Trophoblast cell (in vitro differentiated cells and primary cell): ENCODE measurements around the gene ADCY9.

Source experiments
- DNase-seq, 2 donors: peaks; one replicate each; pipeline ENCODE4 v3.0.0-alpha.2; 2016
- H2AFZ ChIP-seq: 2 replicates; pipeline ENCODE4 v1.6.1; 2013; ENCODE audit warnings: low read length, moderate library complexity, mild to moderate bottlenecking; ENCODE audit not compliant: insufficient read depth, poor library complexity
- H2AK5ac ChIP-seq: 2 replicates; pipeline ENCODE4 v1.6.1; 2013; ENCODE audit warnings: mild to moderate bottlenecking, low read length
- H2BK120ac ChIP-seq: 2 replicates; pipeline ENCODE4 v1.6.1; 2013; ENCODE audit warnings: low read length, mild to moderate bottlenecking, moderate library complexity; ENCODE audit not compliant: insufficient read depth, poor library complexity
- H2BK12ac ChIP-seq: 2 replicates; pipeline ENCODE4 v1.6.1; 2013; ENCODE audit warnings: mild to moderate bottlenecking, low read length, moderate library complexity
- H2BK5ac ChIP-seq: 2 replicates; pipeline ENCODE4 v1.6.1; 2013; ENCODE audit warnings: low read length, low read depth, moderate library complexity, mild to moderate bottlenecking; ENCODE audit not compliant: poor library complexity
- H3K14ac ChIP-seq: 2 replicates; pipeline ENCODE4 v1.6.1; 2013; ENCODE audit warnings: mild to moderate bottlenecking, low read length
- H3K18ac ChIP-seq: 2 replicates; pipeline ENCODE4 v1.6.1; 2013; ENCODE audit warnings: mild to moderate bottlenecking, low read length
- H3K23ac ChIP-seq: 2 replicates; pipeline ENCODE4 v1.6.1; 2013; ENCODE audit warnings: low read length
- H3K27ac ChIP-seq: 2 replicates; pipeline ENCODE4 v1.5.1; 2013; ENCODE audit warnings: low read depth, mild to moderate bottlenecking, inconsistent platforms, low read length, moderate library complexity
- H3K27me3 ChIP-seq: 2 replicates; pipeline ENCODE4 v1.6.1; 2013; ENCODE audit warnings: inconsistent platforms, mild to moderate bottlenecking, low read length, moderate library complexity; ENCODE audit not compliant: insufficient read depth
- H3K36me3 ChIP-seq, 2 experiments: 1 replicate in 1 of 2; 2 replicates in 1 of 2; pipeline ENCODE4 v1.6.1; 2013; ENCODE audit warnings: low read length in 2 of 2, mild to moderate bottlenecking in 2 of 2, moderate library complexity in 1 of 2; ENCODE audit not compliant: insufficient read depth in 2 of 2, control insufficient read depth in 1 of 2
- H3K4ac ChIP-seq: 2 replicates; pipeline ENCODE4 v1.6.1; 2013; ENCODE audit warnings: low read depth, mild to moderate bottlenecking, low read length, moderate library complexity
- H3K4me1 ChIP-seq, 2 experiments: 1 replicate in 1 of 2; 2 replicates in 1 of 2; pipeline ENCODE4 v1.6.1; 2013; ENCODE audit warnings: low read length in 2 of 2, mild to moderate bottlenecking in 2 of 2, moderate library complexity in 1 of 2; ENCODE audit not compliant: insufficient read depth in 2 of 2, control insufficient read depth in 1 of 2
- H3K4me2 ChIP-seq: 2 replicates; pipeline ENCODE4 v1.6.1; 2013; ENCODE audit warnings: inconsistent platforms, mild to moderate bottlenecking, low read length, moderate library complexity
- H3K4me3 ChIP-seq: 2 replicates; pipeline ENCODE4 v1.5.1; 2013; ENCODE audit warnings: mild to moderate bottlenecking, low read depth, low read length, inconsistent platforms
- H3K79me1 ChIP-seq: one replicate; pipeline ENCODE4 v1.6.1; 2013; ENCODE audit warnings: low read length
- H3K79me2 ChIP-seq: 2 replicates; pipeline ENCODE4 v1.6.1; 2013; ENCODE audit warnings: low read length, mild to moderate bottlenecking; ENCODE audit not compliant: control insufficient read depth, insufficient read depth, poor library complexity
- H3K9ac ChIP-seq: 2 replicates; pipeline ENCODE4 v1.6.1; 2013; ENCODE audit warnings: mild to moderate bottlenecking, low read length
- H3K9me3 ChIP-seq: 2 replicates; pipeline ENCODE4 v1.6.1; 2013; ENCODE audit warnings: low read depth, mild to moderate bottlenecking, control low read depth, inconsistent platforms, low read length; ENCODE audit not compliant: insufficient read depth
- H4K12ac ChIP-seq: 2 replicates; pipeline ENCODE4 v1.6.1; 2013; ENCODE audit warnings: low read depth, mild to moderate bottlenecking, low read length, moderate library complexity
- H4K8ac ChIP-seq: 2 replicates; pipeline ENCODE4 v1.6.1; 2013; ENCODE audit warnings: low read depth, mild to moderate bottlenecking, low read length, moderate library complexity
- H4K91ac ChIP-seq: one replicate; pipeline ENCODE4 v1.6.1; 2013; ENCODE audit warnings: low read depth, mild to moderate bottlenecking, low read length, moderate library complexity
- WGBS: extraction: QIAGEN DNeasy Blood & Tissue Kit; methylation state at CpG from one replicate; pipeline ENCODE4 v1.1.7; 2013; ENCODE audit warnings: missing lambda C conversion rate; ENCODE audit not compliant: insufficient read length, insufficient coverage; ENCODE audit errors: extremely low coverage; 5-methylcytosine and 5-hydroxymethylcytosine counted together

Gene ADCY9

DNA sequence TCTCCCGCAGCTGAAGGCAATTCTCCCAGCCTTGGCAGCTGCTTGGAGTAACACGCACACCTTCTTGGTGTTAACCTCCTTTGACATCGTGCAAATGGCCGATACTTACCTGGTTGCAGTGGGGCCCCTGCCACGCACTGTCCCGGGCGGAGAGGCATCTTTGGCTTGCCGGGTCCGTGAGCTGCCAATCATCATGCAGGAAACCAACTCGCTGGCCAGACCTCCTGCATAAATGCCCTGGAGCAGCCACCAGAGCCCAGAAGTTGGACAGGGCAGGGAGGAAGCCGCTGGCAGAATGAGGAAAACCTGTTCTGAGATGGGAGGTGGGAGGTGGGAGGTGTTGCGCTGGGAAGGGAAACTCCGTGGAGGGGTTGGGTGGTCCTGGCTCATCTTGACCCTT, 194.0 kb downstream of the ADCY9 start:
- Histone ChIP-seq H3K4ac (no peak overlapping the region), H2BK12ac (no peak overlapping the region), H3K23ac (no peak overlapping the region), H3K4me3 (peak overlapping the region; percentile 6), H4K12ac (no peak overlapping the region), H3K27ac (no peak overlapping the region), H2AK5ac (no peak overlapping the region), H4K91ac (no peak overlapping the region), H3K79me2 (no peaks in the 10 kb centered on the region), H3K14ac (no peak overlapping the region), H3K27me3 (no peaks in the 10 kb centered on the region), H3K4me2 (no peak overlapping the region), H3K4me1 (no peaks in the 10 kb centered on the region), H2BK120ac (no peak overlapping the region), H3K18ac (no peak overlapping the region), H3K9ac (no peak overlapping the region), H3K9me3 (peaks cover 6% of the 10 kb centered on the region), H3K36me3 (no peaks in the 10 kb centered on the region), H3K79me1 (no peaks in the 10 kb centered on the region), H2AFZ (no peak overlapping the region), H4K8ac (no peak overlapping the region), H2BK5ac (no peak overlapping the region)
- DNase-seq = no peak
- no CpG with 5 or more reads among the region's 13 CpGs for WGBS

DNA sequence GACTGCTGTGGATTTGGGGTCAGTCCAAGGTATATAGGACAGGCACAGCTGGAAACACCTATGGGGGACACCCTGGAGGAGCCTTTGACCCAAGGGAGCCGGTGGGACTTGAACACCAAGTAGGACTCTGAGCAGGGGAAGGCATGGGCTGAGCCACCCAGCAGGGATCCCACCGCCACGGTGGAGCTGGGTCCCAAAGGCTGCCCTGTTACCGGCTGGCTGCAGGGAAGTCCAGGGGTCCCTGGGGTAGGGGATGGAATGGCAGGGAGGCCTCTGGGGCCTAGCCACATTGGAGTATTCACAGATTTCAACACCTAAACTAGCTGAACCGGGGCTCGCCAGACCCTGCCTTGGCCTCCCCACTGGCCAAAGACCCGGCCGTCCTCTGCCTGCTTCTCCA, 196.0 kb downstream of the ADCY9 start:
- H3K18ac ChIP-seq = no peak overlapping the region
- no peak overlapping the region for H3K9ac ChIP-seq
- H2BK5ac ChIP-seq = no peak overlapping the region
- no peak overlapping the region for H3K4me3 ChIP-seq
- H2AFZ ChIP-seq = no peak overlapping the region
- H3K27ac ChIP-seq = no peak overlapping the region
- peaks cover 0 to 2% of the 10 kb centered on the region in 2 experiments for H3K4me1 ChIP-seq
- H2BK12ac ChIP-seq = no peak overlapping the region
- no peak overlapping the region for H2BK120ac ChIP-seq
- no peak overlapping the region for H4K91ac ChIP-seq
- H3K4ac ChIP-seq = no peak overlapping the region
- peaks cover 10% of the 10 kb centered on the region for H3K9me3 ChIP-seq
- H3K4me2 ChIP-seq = no peak overlapping the region
- no peak overlapping the region for H3K23ac ChIP-seq
- no peak overlapping the region for H4K8ac ChIP-seq
- H3K14ac ChIP-seq = no peak overlapping the region
- no peak overlapping the region for H4K12ac ChIP-seq
- H3K79me2 ChIP-seq = no peaks in the 10 kb centered on the region
- no peak for DNase-seq
- no peaks in the 10 kb centered on the region for H3K36me3 ChIP-seq
- no CpG with 5 or more reads among the region's 8 CpGs for WGBS
- H3K79me1 ChIP-seq = no peaks in the 10 kb centered on the region
- no peak overlapping the region for H2AK5ac ChIP-seq
- H3K27me3 ChIP-seq = no peaks in the 10 kb centered on the region

DNA sequence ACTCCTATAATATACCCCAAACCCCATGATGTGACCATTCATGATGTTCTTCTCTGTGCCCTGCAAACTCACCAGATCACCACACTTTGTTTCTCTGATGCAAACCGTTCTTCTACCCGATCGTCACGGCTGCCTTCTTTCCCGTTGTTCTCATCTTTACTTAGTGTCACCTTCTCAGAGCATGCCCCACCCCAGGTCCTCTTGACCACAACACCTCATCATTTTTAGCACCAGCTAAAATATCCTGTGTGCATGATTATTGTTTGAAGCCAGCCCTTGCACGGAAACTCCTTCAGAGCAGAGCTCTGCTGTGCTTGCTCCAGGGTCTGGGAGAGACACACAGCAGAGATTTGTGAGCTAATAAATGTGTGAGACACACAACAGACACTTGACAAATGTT, 196.8 kb downstream of the ADCY9 start:
- no peaks in the 10 kb centered on the region for H3K27me3 ChIP-seq
- no peak overlapping the region for H2BK12ac ChIP-seq
- H3K18ac ChIP-seq = no peak overlapping the region
- H2AK5ac ChIP-seq = no peak overlapping the region
- peaks cover 0 to 3% of the 10 kb centered on the region in 2 experiments for H3K4me1 ChIP-seq
- no peak overlapping the region for H4K8ac ChIP-seq
- WGBS = no CpG with 5 or more reads among the region's 6 CpGs
- no peak overlapping the region for H4K91ac ChIP-seq
- H3K79me2 ChIP-seq = no peaks in the 10 kb centered on the region
- no peak overlapping the region for H3K4me3 ChIP-seq
- no peak overlapping the region for H3K14ac ChIP-seq
- no peak overlapping the region for H3K4me2 ChIP-seq
- H3K9ac ChIP-seq = no peak overlapping the region
- H3K27ac ChIP-seq = no peak overlapping the region
- no peak overlapping the region for H3K4ac ChIP-seq
- DNase-seq = no peak
- H2BK5ac ChIP-seq = no peak overlapping the region
- H2AFZ ChIP-seq = no peak overlapping the region
- H3K23ac ChIP-seq = no peak overlapping the region
- peaks cover 10% of the 10 kb centered on the region for H3K9me3 ChIP-seq
- no peak overlapping the region for H2BK120ac ChIP-seq
- H4K12ac ChIP-seq = no peak overlapping the region
- H3K79me1 ChIP-seq = no peaks in the 10 kb centered on the region
- no peaks in the 10 kb centered on the region for H3K36me3 ChIP-seq

DNA sequence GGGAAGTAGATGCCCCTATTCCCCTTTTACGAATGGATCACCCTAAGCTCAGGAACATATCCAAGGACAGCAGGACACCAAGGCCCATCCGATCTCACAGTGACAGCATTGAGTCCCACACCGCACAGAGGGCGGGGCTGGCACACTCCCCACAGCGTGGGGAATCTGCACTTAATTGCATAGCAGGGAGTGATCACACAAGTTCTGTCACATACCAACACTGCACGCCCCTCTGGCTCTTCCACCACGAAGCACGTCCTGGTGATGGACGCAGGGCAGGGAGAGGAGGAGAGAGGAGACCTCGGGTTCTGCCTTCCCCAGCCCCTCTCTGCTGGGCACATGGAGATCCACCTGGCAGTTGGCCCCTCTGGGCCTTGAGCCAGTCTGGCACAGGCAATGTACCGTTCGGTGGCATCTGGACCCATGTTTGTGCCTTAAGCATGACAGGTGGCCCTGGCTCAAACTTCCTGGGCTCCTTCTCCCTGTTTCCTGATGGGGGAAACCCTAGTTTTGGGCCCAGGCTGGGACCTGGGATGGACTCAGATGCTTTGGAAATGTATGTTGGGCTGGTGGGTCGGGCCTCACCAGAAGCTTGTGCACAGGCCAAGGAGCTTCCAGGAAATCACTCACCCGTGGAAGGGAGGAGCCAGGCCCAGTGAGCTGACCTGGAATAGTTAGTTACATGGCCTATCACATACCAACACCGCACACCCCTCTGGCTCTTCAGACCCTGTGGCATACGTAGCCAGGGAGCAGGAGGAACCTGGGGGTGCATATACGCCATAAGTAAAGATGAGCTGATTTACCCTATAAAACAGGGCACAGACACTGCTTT, 200.6 kb downstream of the ADCY9 start:
- H3K4me3 ChIP-seq = no peak overlapping the region
- H3K79me1 ChIP-seq = no peaks in the 10 kb centered on the region
- no peak overlapping the region for H3K18ac ChIP-seq
- no peak overlapping the region for H3K4ac ChIP-seq
- H3K23ac ChIP-seq = no peak overlapping the region
- H3K27me3 ChIP-seq = no peaks in the 10 kb centered on the region
- no peak overlapping the region for H4K8ac ChIP-seq
- no peak overlapping the region for H2BK12ac ChIP-seq
- H3K14ac ChIP-seq = no peak overlapping the region
- no peaks in the 10 kb centered on the region for H3K36me3 ChIP-seq
- no peak overlapping the region for H4K91ac ChIP-seq
- H3K9me3 ChIP-seq = peaks cover 10% of the 10 kb centered on the region
- no peak overlapping the region for H3K4me2 ChIP-seq
- no peaks in the 10 kb centered on the region for H3K79me2 ChIP-seq
- H3K27ac ChIP-seq = no peak overlapping the region
- H3K9ac ChIP-seq = no peak overlapping the region
- no peak overlapping the region for H4K12ac ChIP-seq
- H3K4me1 ChIP-seq = peaks cover 0 to 3% of the 10 kb centered on the region in 2 experiments
- no peak overlapping the region for H2BK5ac ChIP-seq
- no peak overlapping the region for H2AK5ac ChIP-seq
- WGBS = no CpG with 5 or more reads among the region's 17 CpGs
- no peak overlapping the region for H2AFZ ChIP-seq
- no peak for DNase-seq
- no peak overlapping the region for H2BK120ac ChIP-seq
